B cell (primary cell): Measurements from ENCODE around the gene QRFPR. TPM values are rescaled to one million over a fixed set of nuclear protein-coding genes. Genes with fewer than 3 reads are reported as not detected.

Source experiments
- ATAC-seq: fragments of 200-7000 bp; cut with Tn5 transposase; one replicate; pipeline ENCODE4 v1.10.0; 2021; ENCODE audit warnings: low read depth, mild to moderate bottlenecking, moderate number of reproducible peaks, moderate library complexity
- CTCF ChIA-PET: fragments of 350-600 bp; sonication (Branson Sonifier 250); formaldehyde crosslinking; loops from one replicate; lab custom pipeline; 2021; ENCODE audit warnings: antibody characterized with exemption, inconsistent platforms; lab: Charles Lee
- POLR2A ChIA-PET: fragments of 350-600 bp; sonication (Branson Sonifier 250); formaldehyde crosslinking; loops from one replicate; lab custom pipeline; 2021; ENCODE audit warnings: antibody characterized with exemption; lab: Charles Lee
- DNase-seq: peaks from one replicate; pipeline ENCODE4 v3.0.0; 2013
- H2AFZ ChIP-seq: 2 replicates; pipeline ENCODE4 v1.6.1; 2012; ENCODE audit warnings: mild to moderate bottlenecking, low read depth, low read length; ENCODE audit not compliant: insufficient read depth, poor library complexity, severe bottlenecking
- H3K27ac ChIP-seq, 2 donors: 1 replicate in 1 of 2; 2 replicates in 1 of 2; pipeline ENCODE4 v1.5.1; 2012 to 2013; ENCODE audit warnings: low read length in 2 of 2, mild to moderate bottlenecking in 2 of 2, moderate library complexity in 1 of 2
- H3K27me3 ChIP-seq, 4 experiments: fragments of 200-600 bp in 1 of 4; sonication (generic) in 1 of 4; replicated peaks in 1 of 4; 1 replicate in 2 of 4; 2 replicates in 2 of 4; pipeline versions ENCODE4 v1.6.1 to v1.7.0; 2013 to 2016; ENCODE audit warnings: low read length in 3 of 4, mild to moderate bottlenecking in 2 of 4, mixed read lengths in 1 of 4, moderate library complexity in 1 of 4; ENCODE audit not compliant: insufficient read depth in 4 of 4, control insufficient read depth in 3 of 4; ENCODE audit errors: control extremely low read depth in 1 of 4
- H3K36me3 ChIP-seq, 2 experiments: replicated peaks in 1 of 2; 1 replicate in 1 of 2; 2 replicates in 1 of 2; pipeline versions ENCODE4 v1.6.1 to v1.7.1; 2013; ENCODE audit warnings: low read length in 1 of 2; ENCODE audit not compliant: insufficient read depth in 2 of 2, control insufficient read depth in 1 of 2; ENCODE audit errors: control extremely low read depth in 1 of 2, extremely low read depth in 1 of 2
- H3K4me1 ChIP-seq, 2 donors: fragments of 200-600 bp in 1 of 2; sonication (generic) in 1 of 2; 1 replicate in 1 of 2; 2 replicates in 1 of 2; pipeline versions ENCODE4 v1.5.1 to v1.6.1; 2013 to 2017; ENCODE audit warnings: low read length in 2 of 2; ENCODE audit not compliant: control insufficient read depth in 2 of 2, insufficient read depth in 2 of 2
- H3K4me2 ChIP-seq: replicated peaks from 2 replicates; pipeline ENCODE3; 2012; ENCODE audit warnings: mild to moderate bottlenecking, low read depth, low read length; ENCODE audit not compliant: poor library complexity, severe bottlenecking
- H3K4me3 ChIP-seq, 5 experiments: fragments of 200-600 bp in 1 of 5; sonication (generic) in 1 of 5; 1 replicate in 3 of 5; 2 replicates in 2 of 5; pipeline versions ENCODE4 v1.5.1 to v1.7.0; 2011 to 2016; ENCODE audit warnings: low read length in 4 of 5, mild to moderate bottlenecking in 4 of 5, low read depth in 2 of 5, control low read depth in 1 of 5, moderate library complexity in 1 of 5; ENCODE audit not compliant: insufficient read depth in 1 of 5; ENCODE audit errors: control extremely low read depth in 1 of 5, extremely low read depth in 1 of 5
- H3K79me2 ChIP-seq: fragments of 200-600 bp; sonication (generic); one replicate; pipeline ENCODE4 v1.6.0; 2016; ENCODE audit warnings: low read length; ENCODE audit not compliant: control insufficient read depth, insufficient read depth
- H3K9ac ChIP-seq: fragments of 200-600 bp; sonication (generic); 2 replicates; pipeline ENCODE4 v1.6.1; 2017; ENCODE audit warnings: mild to moderate bottlenecking, low read length, moderate library complexity
- H3K9me3 ChIP-seq, 3 donors: one replicate each; pipeline versions ENCODE4 v1.6.1 to v1.7.1; 2013; ENCODE audit warnings: low read length in 2 of 3; ENCODE audit not compliant: control insufficient read depth in 2 of 3, insufficient read depth in 1 of 3; ENCODE audit errors: control extremely low read depth in 1 of 3
- H4K20me1 ChIP-seq: 2 replicates; pipeline ENCODE4 v1.6.0; 2012; ENCODE audit warnings: mild to moderate bottlenecking, low read length; ENCODE audit not compliant: insufficient read depth, control insufficient read depth, poor library complexity, severe bottlenecking
- H3K27ac Mint-ChIP-seq: one replicate; pipeline ENCODE4 v1.8.0; 2021; ENCODE audit warnings: mixed read lengths
- H3K27me3 Mint-ChIP-seq: one replicate; pipeline ENCODE4 v1.8.0; 2021; ENCODE audit warnings: mixed read lengths
- H3K4me1 Mint-ChIP-seq: one replicate; pipeline ENCODE4 v1.8.0; 2021; ENCODE audit warnings: mixed read lengths
- H3K4me3 Mint-ChIP-seq: one replicate; pipeline ENCODE4 v1.8.0; 2021; ENCODE audit warnings: mixed read lengths
- H3K9me3 Mint-ChIP-seq: one replicate; pipeline ENCODE4 v1.8.0; 2022; ENCODE audit warnings: mixed read lengths; ENCODE audit not compliant: insufficient read depth
- CTCF ChIP-seq: fragments of 200-600 bp; IDR thresholded peaks from one replicate; pipeline ENCODE4 v1.8.0; 2022; ENCODE audit warnings: antibody characterized with exemption, mild to moderate bottlenecking
- EZH2 ChIP-seq: IDR thresholded peaks from 2 replicates; pipeline ENCODE4 v1.6.1; 2012; ENCODE audit warnings: borderline replicate concordance, low read depth, mild to moderate bottlenecking, moderate library complexity, low read length; ENCODE audit not compliant: insufficient read depth, poor library complexity, severe bottlenecking
- WGBS: methylation state at CpG from one replicate; pipeline ENCODE4 v1.1.5; 2013; ENCODE audit warnings: missing lambda C conversion rate; ENCODE audit not compliant: insufficient coverage; 5-methylcytosine and 5-hydroxymethylcytosine counted together
- intact Hi-C: fragments of 100-400 bp; cut with micrococcal nuclease; formaldehyde crosslinking; loops from one replicate; pipeline ENCODE4 v1.10.0; 2022
- polyA plus RNA-seq: library from polyadenylated mRNA; depleted of rRNA; stranded (reverse); fragments of >200 nt; gene quantifications from 2 replicates; pipeline ENCODE4 v1.2.3, GENCODE V29; 2012
- total RNA-seq, 2 donors: library from RNA; stranded (reverse); fragments of 120-200 nt in 1 of 2; gene quantifications; 1 replicate in 1 of 2; 2 replicates in 1 of 2; pipeline versions ENCODE4 v1.2.3 to v1.2.4, GENCODE V29; 2013 to 2022

QRFPR gene
- total and polyA plus RNA-seq, 2 donors (not counting 1 experiment from before 2014, with no cell fraction given): not detected

GRCh38 chr4:121330180-121330665 is 50.6 kb downstream of the QRFPR start:
- CTCF ChIA-PET: no interaction called here

GRCh38 chr4:121326597-121326996 is 54.2 kb downstream of the QRFPR start:
- no peak overlapping the region for H3K9ac ChIP-seq
- no CpG with 5 or more reads among the region's 1 CpG for WGBS
- no peak for ATAC-seq

More at GRCh38 chr4:121330180-121330665, 50.6 kb downstream of the QRFPR start:
- Histone ChIP-seq H3K36me3 (no peaks in the 10 kb centered on the region), H3K9ac (no peak overlapping the region), H3K79me2 (no peaks in the 10 kb centered on the region), H3K4me3 (no peak overlapping the region), H2AFZ (no peak overlapping the region), H4K20me1 (no peaks in the 10 kb centered on the region), H3K4me2 (no peak overlapping the region), H3K4me1 (no peaks in the 10 kb centered on the region), H3K9me3 (no peaks in the 10 kb centered on the region), H3K27ac (no peak overlapping the region), H3K27me3 (no peaks in the 10 kb centered on the region)
- POLR2A ChIA-PET: no interaction called here
- H3K4me1 Mint-ChIP-seq: no peaks in the 10 kb centered on the region
- ATAC-seq (no peak), DNase-seq (no peak)
- WGBS: 89% methylated on average over 1 of the region's 4 CpGs
- no peaks in the 10 kb centered on the region for H3K9me3 Mint-ChIP-seq
- H3K27me3 Mint-ChIP-seq: peaks cover 6% of the 10 kb centered on the region
- TF ChIP-seq EZH2 (no peak), CTCF (no peak)
- H3K4me3 Mint-ChIP-seq: no peak overlapping the region
- no peak overlapping the region for H3K27ac Mint-ChIP-seq
- intact Hi-C loops: no loop called here

More at GRCh38 chr4:121326597-121326996, 54.2 kb downstream of the QRFPR start:
- intact Hi-C loops: no loop called here
- H3K27ac Mint-ChIP-seq: no peak overlapping the region
- ChIA-PET POLR2A (no interaction called here), CTCF (no interaction called here)
- Histone ChIP-seq H3K9me3 (no peaks in the 10 kb centered on the region), H3K4me2 (no peak overlapping the region), H3K4me3 (no peak overlapping the region), H3K79me2 (no peaks in the 10 kb centered on the region), H3K4me1 (no peaks in the 10 kb centered on the region), H3K36me3 (no peaks in the 10 kb centered on the region), H3K27me3 (no peaks in the 10 kb centered on the region), H2AFZ (no peak overlapping the region), H3K27ac (no peak overlapping the region), H4K20me1 (no peaks in the 10 kb centered on the region)
- H3K27me3 Mint-ChIP-seq: peaks cover 6% of the 10 kb centered on the region
- no peak for DNase-seq
- no peak for TF ChIP-seq EZH2
- TF ChIP-seq CTCF: no peak
- H3K4me3 Mint-ChIP-seq: no peak overlapping the region
- no peaks in the 10 kb centered on the region for H3K9me3 Mint-ChIP-seq
- no peaks in the 10 kb centered on the region for H3K4me1 Mint-ChIP-seq
